IPS DF 6.9 (cell line): ENCODE measurements around the gene ARHGDIB.

Source experiments
- DNase-seq: peaks from one replicate; pipeline ENCODE4 v3.0.0-alpha.2; 2013; ENCODE audit warnings: low read depth, low spot score
- H3K27ac ChIP-seq: one replicate; pipeline ENCODE4 v1.5.1; 2013; ENCODE audit warnings: low read length, control low read depth
- H3K27me3 ChIP-seq: 2 replicates; pipeline ENCODE4 v1.6.1; 2013; ENCODE audit warnings: mild to moderate bottlenecking, low read length; ENCODE audit not compliant: control insufficient read depth, insufficient read depth
- H3K36me3 ChIP-seq: 2 replicates; pipeline ENCODE4 v1.6.1; 2013; ENCODE audit warnings: low read length; ENCODE audit not compliant: control insufficient read depth, insufficient read depth
- H3K4me1 ChIP-seq: 2 replicates; pipeline ENCODE4 v1.6.1; 2013; ENCODE audit warnings: low read length; ENCODE audit not compliant: control insufficient read depth, insufficient read depth
- H3K4me3 ChIP-seq: 2 replicates; pipeline ENCODE4 v1.5.1; 2013; ENCODE audit warnings: mild to moderate bottlenecking, low read length
- H3K9me3 ChIP-seq: 2 replicates; pipeline ENCODE4 v1.6.1; 2013; ENCODE audit warnings: low read length, inconsistent platforms; ENCODE audit not compliant: control insufficient read depth, insufficient read depth
- WGBS: extraction: QIAGEN DNeasy Blood & Tissue Kit; methylation state at CpG from one replicate; pipeline ENCODE4 v1.1.7; 2013; ENCODE audit warnings: mixed read lengths, missing lambda C conversion rate; ENCODE audit not compliant: insufficient read length, insufficient coverage; 5-methylcytosine and 5-hydroxymethylcytosine counted together

ARHGDIB gene

GRCh38 chr12:14915736-14916135 is 45.7 kb downstream of the ARHGDIB start:
- Histone ChIP-seq H3K27ac (no peak overlapping the region), H3K36me3 (no peaks in the 10 kb centered on the region), H3K4me3 (no peak overlapping the region), H3K9me3 (no peaks in the 10 kb centered on the region), H3K4me1 (no peaks in the 10 kb centered on the region), H3K27me3 (no peaks in the 10 kb centered on the region)
- WGBS: no CpG with 5 or more reads among the region's 2 CpGs
- DNase-seq: no peak

- Histone ChIP-seq H3K36me3 (no peaks in the 10 kb centered on the region), H3K27me3 (no peaks in the 10 kb centered on the region), H3K9me3 (no peaks in the 10 kb centered on the region), H3K4me1 (no peaks in the 10 kb centered on the region), H3K27ac (no peak overlapping the region), H3K4me3 (no peak overlapping the region)
- no peak for DNase-seq
- no CpG with 5 or more reads among the region's 4 CpGs for WGBS
Measured at GRCh38 chr12:14913381-14913781, 48.0 kb downstream of the ARHGDIB start.

GRCh38 chr12:14911131-14911530 is 50.3 kb downstream of the ARHGDIB start:
- H3K4me3 ChIP-seq: no peak overlapping the region
- no CpG with 5 or more reads among the region's 2 CpGs for WGBS
- no peaks in the 10 kb centered on the region for H3K4me1 ChIP-seq
- no peaks in the 10 kb centered on the region for H3K9me3 ChIP-seq
- no peak overlapping the region for H3K27ac ChIP-seq
- H3K36me3 ChIP-seq: no peaks in the 10 kb centered on the region
- DNase-seq: no peak
- H3K27me3 ChIP-seq: no peaks in the 10 kb centered on the region

GRCh38 chr12:14910090-14910915 is 51.1 kb downstream of the ARHGDIB start:
- no peak for DNase-seq
- H3K9me3 ChIP-seq: no peaks in the 10 kb centered on the region
- H3K27me3 ChIP-seq: no peaks in the 10 kb centered on the region
- H3K4me3 ChIP-seq: no peak overlapping the region
- no CpG with 5 or more reads among the region's 5 CpGs for WGBS
- H3K27ac ChIP-seq: no peak overlapping the region
- H3K36me3 ChIP-seq: no peaks in the 10 kb centered on the region
- H3K4me1 ChIP-seq: no peaks in the 10 kb centered on the region

- no peak for DNase-seq
- Histone ChIP-seq H3K4me1 (no peaks in the 10 kb centered on the region), H3K4me3 (no peak overlapping the region), H3K27ac (no peak overlapping the region), H3K9me3 (no peaks in the 10 kb centered on the region), H3K36me3 (no peaks in the 10 kb centered on the region), H3K27me3 (no peaks in the 10 kb centered on the region)
- no CpG with 5 or more reads among the region's 1 CpG for WGBS
Measured at GRCh38 chr12:14907953-14908352, 53.4 kb downstream of the ARHGDIB start.

GRCh38 chr12:14906114-14906513 is 55.3 kb downstream of the ARHGDIB start:
- H3K27ac ChIP-seq: no peak overlapping the region
- no peaks in the 10 kb centered on the region for H3K9me3 ChIP-seq
- H3K27me3 ChIP-seq: no peaks in the 10 kb centered on the region
- no CpG with 5 or more reads among the region's 5 CpGs for WGBS
- no peak for DNase-seq
- H3K4me3 ChIP-seq: no peak overlapping the region
- H3K36me3 ChIP-seq: no peaks in the 10 kb centered on the region
- H3K4me1 ChIP-seq: no peaks in the 10 kb centered on the region

GRCh38 chr12:14905269-14906004 is 56.0 kb downstream of the ARHGDIB start:
- Histone ChIP-seq H3K9me3 (no peaks in the 10 kb centered on the region), H3K4me1 (no peaks in the 10 kb centered on the region), H3K27me3 (no peaks in the 10 kb centered on the region), H3K4me3 (no peak overlapping the region), H3K36me3 (no peaks in the 10 kb centered on the region), H3K27ac (no peak overlapping the region)
- no peak for DNase-seq
- WGBS: no CpG with 5 or more reads among the region's 5 CpGs

DNA sequence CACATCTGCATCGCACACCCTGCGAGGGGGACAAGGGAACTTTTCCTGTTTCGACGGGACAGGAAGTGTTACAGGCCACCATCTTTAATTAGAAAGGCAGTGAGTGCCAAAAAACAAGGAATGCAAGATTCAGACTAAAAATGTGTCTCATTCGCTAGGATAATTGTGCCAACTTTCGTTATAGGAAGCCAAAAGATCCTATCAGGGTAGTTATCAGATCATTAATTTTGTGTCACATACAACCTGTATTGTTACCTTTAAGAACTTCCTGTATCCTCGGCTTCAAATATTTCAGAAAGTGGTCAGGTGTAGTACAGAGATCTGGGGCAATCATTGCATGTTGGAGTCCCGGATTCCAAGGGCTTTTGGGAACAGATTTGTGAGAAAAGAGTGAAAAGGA is 56.5 kb downstream of the ARHGDIB start:
- no peak overlapping the region for H3K4me3 ChIP-seq
- DNase-seq: no peak
- no peaks in the 10 kb centered on the region for H3K27me3 ChIP-seq
- no peaks in the 10 kb centered on the region for H3K4me1 ChIP-seq
- H3K9me3 ChIP-seq: no peaks in the 10 kb centered on the region
- WGBS: no CpG with 5 or more reads among the region's 8 CpGs
- H3K27ac ChIP-seq: no peak overlapping the region
- H3K36me3 ChIP-seq: no peaks in the 10 kb centered on the region

DNA sequence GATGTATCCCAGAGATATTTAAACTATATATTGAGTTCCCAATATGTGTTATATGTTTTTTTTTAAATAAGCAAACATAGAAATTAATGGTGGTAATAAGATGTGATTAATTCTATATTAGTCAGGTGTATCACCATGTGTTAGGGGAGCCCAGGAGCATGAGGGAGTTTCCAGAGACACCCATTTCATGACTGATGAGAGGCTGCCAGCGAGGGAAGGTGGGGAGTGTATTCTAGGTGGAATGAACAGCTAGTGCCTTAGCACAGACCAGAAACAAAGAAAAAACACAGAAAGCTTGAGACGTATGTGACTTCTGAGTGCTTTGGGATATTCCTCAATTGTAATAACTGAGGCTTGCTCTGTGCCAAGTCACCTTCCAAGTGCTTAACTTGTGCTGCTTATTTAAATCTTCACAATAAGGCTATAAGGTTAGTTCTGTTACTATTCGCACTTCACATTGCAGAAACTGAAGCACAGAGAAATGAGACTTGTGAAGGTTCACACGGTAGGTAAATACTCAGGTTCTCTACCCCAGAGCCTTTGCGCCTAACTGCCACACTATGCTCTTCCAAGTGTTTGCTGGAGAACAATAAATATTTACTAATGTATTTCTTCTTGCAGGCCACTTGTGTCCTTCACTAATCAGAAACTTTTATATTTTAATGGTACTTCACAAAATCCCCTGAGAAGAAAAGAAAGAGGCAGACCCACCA is 57.9 kb downstream of the ARHGDIB start:
- H3K36me3 ChIP-seq: no peaks in the 10 kb centered on the region
- H3K9me3 ChIP-seq: no peaks in the 10 kb centered on the region
- no CpG with 5 or more reads among the region's 5 CpGs for WGBS
- no peak overlapping the region for H3K4me3 ChIP-seq
- DNase-seq: no peak
- H3K27ac ChIP-seq: no peak overlapping the region
- H3K27me3 ChIP-seq: no peaks in the 10 kb centered on the region
- H3K4me1 ChIP-seq: no peaks in the 10 kb centered on the region

DNA sequence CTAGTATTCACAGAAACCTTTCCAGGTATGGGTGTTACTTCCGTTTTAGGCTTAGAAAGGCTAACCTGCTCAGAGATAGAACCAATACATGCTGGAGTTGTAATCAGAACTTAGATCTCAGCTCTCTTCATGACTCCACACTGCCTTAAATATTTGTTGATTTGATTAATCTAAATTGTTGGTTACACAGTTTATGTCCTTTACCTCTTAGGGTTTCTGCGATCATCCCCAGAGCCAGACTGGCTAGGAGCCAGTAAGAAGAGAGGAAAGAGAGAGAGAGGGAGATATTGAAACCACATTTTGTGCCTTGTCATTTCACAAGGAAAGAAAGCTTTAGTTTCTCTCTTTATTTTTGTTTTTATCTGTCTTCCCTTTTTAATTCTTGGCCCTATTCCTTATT is 58.9 kb downstream of the ARHGDIB start:
- Histone ChIP-seq H3K27ac (no peak overlapping the region), H3K36me3 (no peaks in the 10 kb centered on the region), H3K4me1 (no peaks in the 10 kb centered on the region), H3K27me3 (no peaks in the 10 kb centered on the region), H3K4me3 (no peak overlapping the region), H3K9me3 (no peaks in the 10 kb centered on the region)
- DNase-seq: no peak
- WGBS: no CpG with 5 or more reads among the region's 2 CpGs
